MM.1S (cell line): ENCODE data around the gene BTBD8.

Experiments
- DNase-seq: peaks from one replicate; pipeline ENCODE4 v3.0.0-alpha.2; 2015
- H2AFZ ChIP-seq: fragments of 300-600 bp; sonication (generic); 2 replicates; pipeline ENCODE4 v1.6.0; 2016; ENCODE audit warnings: antibody characterized with exemption, low read length
- H3F3A ChIP-seq: fragments of 300-600 bp; sonication (generic); 2 replicates; pipeline ENCODE4 v1.6.1; 2016; ENCODE audit warnings: mild to moderate bottlenecking, antibody characterized with exemption, low read length, moderate library complexity, mixed read lengths; ENCODE audit not compliant: insufficient read depth
- H3K27ac ChIP-seq: fragments of 300-600 bp; sonication (generic); 2 replicates; pipeline ENCODE4 v1.5.1; 2016; ENCODE audit warnings: mild to moderate bottlenecking, low read length
- H3K27me3 ChIP-seq: fragments of 300-600 bp; sonication (generic); replicated peaks from 2 replicates; pipeline ENCODE4 v1.6.0; 2016; ENCODE audit warnings: low read length; ENCODE audit not compliant: insufficient read depth
- H3K36me3 ChIP-seq: fragments of 300-600 bp; sonication (generic); replicated peaks from 2 replicates; pipeline ENCODE4 v1.6.1; 2016; ENCODE audit warnings: mild to moderate bottlenecking, low read length, mixed read lengths; ENCODE audit not compliant: insufficient read depth
- H3K4me1 ChIP-seq: fragments of 300-600 bp; sonication (generic); 2 replicates; pipeline ENCODE4 v1.6.1; 2016; ENCODE audit warnings: low read length, mixed read lengths
- H3K4me2 ChIP-seq: fragments of 300-600 bp; sonication (generic); 2 replicates; pipeline ENCODE4 v1.6.0; 2016; ENCODE audit warnings: low read depth, low read length
- H3K4me3 ChIP-seq: fragments of 300-600 bp; sonication (generic); 2 replicates; pipeline ENCODE4 v1.5.1; 2016; ENCODE audit warnings: low read length, mixed read lengths
- H3K79me2 ChIP-seq: fragments of 300-600 bp; sonication (generic); 2 replicates; pipeline ENCODE4 v1.6.1; 2016; ENCODE audit warnings: mixed run types, low read length, mixed read lengths
- H3K9ac ChIP-seq: fragments of 300-600 bp; sonication (generic); 2 replicates; pipeline ENCODE4 v1.6.1; 2016; ENCODE audit warnings: low read length, mixed read lengths
- H3K9me2 ChIP-seq: fragments of 300-600 bp; sonication (generic); replicated peaks from 2 replicates; pipeline ENCODE4 v1.6.1; 2016; ENCODE audit warnings: mild to moderate bottlenecking, low read length, mixed read lengths; ENCODE audit not compliant: insufficient read depth
- H3K9me3 ChIP-seq: fragments of 300-600 bp; sonication (generic); replicated peaks from 2 replicates; pipeline ENCODE4 v1.6.1; 2016; ENCODE audit warnings: mild to moderate bottlenecking, low read length, mixed read lengths; ENCODE audit not compliant: insufficient read depth
- H4K20me1 ChIP-seq: fragments of 300-600 bp; sonication (generic); 2 replicates; pipeline ENCODE4 v1.6.1; 2016; ENCODE audit warnings: mild to moderate bottlenecking, low read length, moderate library complexity, mixed read lengths; ENCODE audit not compliant: insufficient read depth
- EZH2 ChIP-seq: fragments of 300-600 bp; sonication (generic); optimal IDR thresholded peaks from 2 replicates; pipeline ENCODE3; 2017; ENCODE audit warnings: low read depth, mild to moderate bottlenecking, antibody characterized with exemption, low read length, mixed read lengths
- EZH2phosphoT487 ChIP-seq: fragments of 300-600 bp; sonication (generic); IDR thresholded peaks from 2 replicates; pipeline ENCODE4 v1.6.1; 2018; ENCODE audit warnings: antibody characterized with exemption, low read length
- TF ChIP-seq, protein P1 (sequence below): fragments of 300-600 bp; sonication (generic); IDR thresholded peaks from 2 replicates; pipeline ENCODE4 v1.5.1; 2016; ENCODE audit warnings: antibody characterized with exemption, low read length, mixed read lengths

The BTBD8 gene

DNA sequence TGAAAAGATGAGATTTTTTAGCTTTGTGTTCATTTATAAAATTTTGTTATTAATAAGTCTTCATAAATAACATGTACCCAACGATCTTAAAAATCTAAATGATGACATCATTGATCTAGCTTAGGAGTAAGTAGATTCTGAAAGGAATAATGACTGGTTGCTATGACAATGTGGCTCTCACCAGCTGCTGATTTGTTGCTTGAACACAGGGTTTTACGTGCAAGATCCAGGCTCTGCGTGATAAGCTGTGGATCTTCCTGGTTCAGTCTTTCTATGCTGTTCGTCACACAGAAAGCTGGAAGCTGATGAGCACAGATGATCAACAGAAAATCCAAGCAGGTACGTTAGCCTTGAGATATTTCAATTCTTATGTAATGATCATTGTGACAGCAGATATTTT lies 88.5 kb downstream of the BTBD8 start:
- no peaks in the 10 kb centered on the region for H3K9me2 ChIP-seq
- H3K79me2 ChIP-seq: no peaks in the 10 kb centered on the region
- no peak for TF ChIP-seq EZH2
- TF ChIP-seq EZH2phosphoT487: no peak
- TF ChIP-seq, protein P1, sequence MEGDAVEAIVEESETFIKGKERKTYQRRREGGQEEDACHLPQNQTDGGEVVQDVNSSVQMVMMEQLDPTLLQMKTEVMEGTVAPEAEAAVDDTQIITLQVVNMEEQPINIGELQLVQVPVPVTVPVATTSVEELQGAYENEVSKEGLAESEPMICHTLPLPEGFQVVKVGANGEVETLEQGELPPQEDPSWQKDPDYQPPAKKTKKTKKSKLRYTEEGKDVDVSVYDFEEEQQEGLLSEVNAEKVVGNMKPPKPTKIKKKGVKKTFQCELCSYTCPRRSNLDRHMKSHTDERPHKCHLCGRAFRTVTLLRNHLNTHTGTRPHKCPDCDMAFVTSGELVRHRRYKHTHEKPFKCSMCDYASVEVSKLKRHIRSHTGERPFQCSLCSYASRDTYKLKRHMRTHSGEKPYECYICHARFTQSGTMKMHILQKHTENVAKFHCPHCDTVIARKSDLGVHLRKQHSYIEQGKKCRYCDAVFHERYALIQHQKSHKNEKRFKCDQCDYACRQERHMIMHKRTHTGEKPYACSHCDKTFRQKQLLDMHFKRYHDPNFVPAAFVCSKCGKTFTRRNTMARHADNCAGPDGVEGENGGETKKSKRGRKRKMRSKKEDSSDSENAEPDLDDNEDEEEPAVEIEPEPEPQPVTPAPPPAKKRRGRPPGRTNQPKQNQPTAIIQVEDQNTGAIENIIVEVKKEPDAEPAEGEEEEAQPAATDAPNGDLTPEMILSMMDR: no peak
- H4K20me1 ChIP-seq: no peaks in the 10 kb centered on the region
- no peaks in the 10 kb centered on the region for H3K36me3 ChIP-seq
- no peak overlapping the region for H3K4me2 ChIP-seq
- DNase-seq: no peak
- H3K27me3 ChIP-seq: no peaks in the 10 kb centered on the region
- no peak overlapping the region for H3K27ac ChIP-seq
- H3K4me1 ChIP-seq: no peaks in the 10 kb centered on the region
- no peak overlapping the region for H3K9ac ChIP-seq
- no peaks in the 10 kb centered on the region for H3F3A ChIP-seq
- no peak overlapping the region for H2AFZ ChIP-seq
- H3K4me3 ChIP-seq: no peak overlapping the region
- no peaks in the 10 kb centered on the region for H3K9me3 ChIP-seq

DNA sequence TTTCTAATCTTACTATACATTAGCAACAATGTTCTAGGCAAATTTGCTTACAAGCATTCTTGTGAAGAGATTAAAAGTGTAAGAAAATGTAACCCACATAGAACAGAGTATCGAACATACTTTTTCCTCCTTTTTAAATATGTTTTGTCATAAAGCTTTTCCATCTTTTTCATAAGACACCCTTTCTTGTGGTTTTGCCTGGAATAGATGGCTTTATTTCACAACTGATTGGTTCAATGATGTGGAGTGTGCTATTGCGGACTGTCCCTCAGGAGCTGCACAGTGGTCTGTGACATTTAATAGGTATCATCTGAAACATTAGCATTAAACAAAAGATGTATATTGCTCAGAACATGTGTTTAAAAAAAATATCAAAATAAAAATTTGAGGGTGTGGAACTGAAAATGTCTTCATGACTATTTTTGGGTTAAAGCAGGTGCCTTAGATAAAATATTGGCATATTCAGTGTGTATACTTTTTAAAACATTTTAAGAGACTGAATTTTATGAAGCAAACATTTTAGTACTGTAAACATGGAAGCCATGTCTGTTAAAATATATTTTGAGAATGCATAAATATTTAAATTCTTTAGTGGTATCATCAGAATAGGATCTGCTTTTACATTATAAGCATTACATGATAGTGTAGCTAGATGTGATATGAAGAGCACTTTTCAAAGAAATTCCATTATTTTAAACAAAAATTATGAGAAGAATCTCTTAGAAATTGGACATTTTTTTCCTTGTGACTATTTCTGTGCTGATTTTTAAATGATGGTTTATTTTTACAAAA lies 89.3 kb downstream of the BTBD8 start:
- no peak overlapping the region for H3K27ac ChIP-seq
- H3K4me2 ChIP-seq: no peak overlapping the region

DNA sequence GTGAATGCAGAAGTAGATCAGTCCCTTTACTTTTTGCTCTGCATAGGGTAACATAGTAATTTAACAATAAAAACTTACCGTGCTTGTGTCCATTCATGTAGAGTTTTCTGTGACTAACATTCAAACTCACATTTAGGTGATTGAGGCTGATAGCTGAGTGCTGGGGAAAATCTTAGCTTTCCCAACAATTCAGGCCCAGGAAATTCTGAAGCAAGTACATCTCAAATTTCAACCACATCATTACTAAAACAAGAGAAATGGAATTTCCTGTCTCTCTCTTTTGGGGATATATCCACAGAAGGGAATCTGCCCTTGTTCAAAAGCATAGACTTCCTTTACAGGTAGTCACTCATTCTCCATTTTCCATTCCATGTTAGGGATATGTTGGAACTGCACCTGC lies 104.5 kb downstream of the BTBD8 start:
- Histone ChIP-seq H3K4me2 (no peak overlapping the region), H3K27ac (no peak overlapping the region), H3K36me3 (no peaks in the 10 kb centered on the region), H3K4me3 (no peak overlapping the region), H3K9me2 (no peaks in the 10 kb centered on the region), H3K9me3 (no peaks in the 10 kb centered on the region), H3F3A (no peaks in the 10 kb centered on the region), H2AFZ (no peak overlapping the region), H3K79me2 (no peaks in the 10 kb centered on the region), H4K20me1 (no peaks in the 10 kb centered on the region), H3K9ac (no peak overlapping the region), H3K27me3 (no peaks in the 10 kb centered on the region), H3K4me1 (0 out of 2 replicates have a peak, but pooled peaks cover 9% of the 10 kb centered on the region)
- TF ChIP-seq, protein P1: no peak
- TF ChIP-seq EZH2 (no peak), EZH2phosphoT487 (no peak)
- no peak for DNase-seq

More for the DNA sequence above, 89.3 kb downstream of the BTBD8 start:
- Histone ChIP-seq H4K20me1 (no peaks in the 10 kb centered on the region), H2AFZ (no peak overlapping the region), H3K9me3 (no peaks in the 10 kb centered on the region), H3K79me2 (no peaks in the 10 kb centered on the region), H3K9me2 (no peaks in the 10 kb centered on the region), H3K9ac (no peak overlapping the region), H3K4me1 (no peaks in the 10 kb centered on the region), H3K27me3 (no peaks in the 10 kb centered on the region), H3F3A (no peaks in the 10 kb centered on the region), H3K36me3 (no peaks in the 10 kb centered on the region), H3K4me3 (no peak overlapping the region)
- TF ChIP-seq, protein P1: no peak
- TF ChIP-seq EZH2phosphoT487 (no peak), EZH2 (no peak)
- DNase-seq: no peak
